Neural cell (in vitro differentiated cells): ENCODE results near the gene MOB3B.

Experiments used
- CTCF ChIP-seq: fragments of 450-650 bp; IDR thresholded peaks from 2 replicates; pipeline ENCODE4 v1.5.1; 2014; ENCODE audit warnings: antibody characterized with exemption, mild to moderate bottlenecking, moderate library complexity; ENCODE audit not compliant: poor library complexity, severe bottlenecking
- EP300 ChIP-seq: fragments of 450-650 bp; conservative IDR thresholded peaks from 2 replicates; pipeline ENCODE4 v1.6.1; 2014; ENCODE audit warnings: antibody characterized with exemption, mild to moderate bottlenecking, moderate library complexity; ENCODE audit not compliant: poor library complexity, severe bottlenecking
- EZH2 ChIP-seq: fragments of 200-600, 300-800 bp; shearing (Covaris generic), sonication (generic); IDR thresholded peaks from 2 replicates; pipeline ENCODE4 v1.6.1; 2014; ENCODE audit warnings: antibody characterized with exemption, low read length, borderline replicate concordance, mild to moderate bottlenecking; ENCODE audit not compliant: insufficient read depth, poor library complexity, severe bottlenecking
- REST ChIP-seq: IDR thresholded peaks from 2 replicates; pipeline ENCODE4 v1.6.1; 2012; ENCODE audit warnings: borderline replicate concordance

- no peak for TF ChIP-seq REST
- no peak for TF ChIP-seq CTCF
- TF ChIP-seq EZH2: no peak
- no peak for TF ChIP-seq EP300
These were observed 26.9 kb upstream of the MOB3B start for GRCh38 chr9:27556470-27556869.
